Brain microvascular endothelial cell (primary cell): ENCODE measurements around the gene DENND1A.

Experiments used
- DNase-seq: peaks from one replicate; pipeline ENCODE4 v3.0.0-alpha.2; 2020
- H3K27ac ChIP-seq: fragments of 250-450 bp; sonication (Bioruptor Pico); 2 replicates; pipeline ENCODE4 v1.5.1; 2020; ENCODE audit warnings: mild to moderate bottlenecking, moderate library complexity
- H3K27me3 ChIP-seq: fragments of 250-450 bp; sonication (Bioruptor Pico); replicated peaks from 2 replicates; pipeline ENCODE4 v1.5.1; 2020; ENCODE audit warnings: mild to moderate bottlenecking
- H3K36me3 ChIP-seq: fragments of 250-450 bp; sonication (Bioruptor Pico); replicated peaks from 2 replicates; pipeline ENCODE4 v1.5.1; 2020; ENCODE audit warnings: mild to moderate bottlenecking
- H3K4me3 ChIP-seq: 2 replicates; pipeline ENCODE4 v1.5.1; 2011; ENCODE audit warnings: low read depth, mild to moderate bottlenecking, control low read depth, low read length, moderate library complexity
- in situ Hi-C: cut with HindIII; loops from 2 replicates; pipeline ENCODE4 v1.10.0; 2017; ENCODE audit warnings: low sequenced_read_pairs, low pct_ligation_motif_present
- TF ChIP-seq, protein P1 (sequence below): IDR thresholded peaks from 2 replicates; pipeline ENCODE4 v1.5.1; 2011; ENCODE audit warnings: low read depth, mild to moderate bottlenecking, moderate library complexity, low read length, control low read depth, inconsistent platforms; ENCODE audit errors: missing control alignments

Gene DENND1A

DNA sequence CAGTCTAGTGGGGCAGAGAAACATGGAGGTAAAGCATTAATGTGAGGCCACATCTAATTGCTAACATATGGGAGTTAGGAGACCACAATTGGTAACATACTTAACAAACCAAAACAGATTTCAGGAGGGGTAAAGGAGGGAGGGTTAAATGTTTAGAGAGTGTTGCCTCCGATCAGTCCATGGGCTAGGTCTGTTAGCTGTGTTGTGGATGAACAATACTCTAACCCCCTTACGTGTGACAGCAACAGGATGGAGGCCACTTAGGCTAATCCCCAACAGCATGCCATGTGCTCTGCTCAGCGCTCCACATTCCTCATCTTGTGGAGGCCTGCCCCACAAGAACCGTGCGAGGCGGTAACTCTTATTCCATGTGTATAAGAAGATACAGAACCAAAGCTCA lies 406.9 kb downstream of the DENND1A start:
- DNase-seq, result no peak
- no peaks in the 10 kb centered on the region for H3K27me3 ChIP-seq
- no peaks in the 10 kb centered on the region for H3K36me3 ChIP-seq
- in situ Hi-C loops, result no loop called here
- H3K4me3 ChIP-seq, result no peak overlapping the region
- no peak overlapping the region for H3K27ac ChIP-seq
- TF ChIP-seq, protein P1, sequence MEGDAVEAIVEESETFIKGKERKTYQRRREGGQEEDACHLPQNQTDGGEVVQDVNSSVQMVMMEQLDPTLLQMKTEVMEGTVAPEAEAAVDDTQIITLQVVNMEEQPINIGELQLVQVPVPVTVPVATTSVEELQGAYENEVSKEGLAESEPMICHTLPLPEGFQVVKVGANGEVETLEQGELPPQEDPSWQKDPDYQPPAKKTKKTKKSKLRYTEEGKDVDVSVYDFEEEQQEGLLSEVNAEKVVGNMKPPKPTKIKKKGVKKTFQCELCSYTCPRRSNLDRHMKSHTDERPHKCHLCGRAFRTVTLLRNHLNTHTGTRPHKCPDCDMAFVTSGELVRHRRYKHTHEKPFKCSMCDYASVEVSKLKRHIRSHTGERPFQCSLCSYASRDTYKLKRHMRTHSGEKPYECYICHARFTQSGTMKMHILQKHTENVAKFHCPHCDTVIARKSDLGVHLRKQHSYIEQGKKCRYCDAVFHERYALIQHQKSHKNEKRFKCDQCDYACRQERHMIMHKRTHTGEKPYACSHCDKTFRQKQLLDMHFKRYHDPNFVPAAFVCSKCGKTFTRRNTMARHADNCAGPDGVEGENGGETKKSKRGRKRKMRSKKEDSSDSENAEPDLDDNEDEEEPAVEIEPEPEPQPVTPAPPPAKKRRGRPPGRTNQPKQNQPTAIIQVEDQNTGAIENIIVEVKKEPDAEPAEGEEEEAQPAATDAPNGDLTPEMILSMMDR, result no peak

DNA sequence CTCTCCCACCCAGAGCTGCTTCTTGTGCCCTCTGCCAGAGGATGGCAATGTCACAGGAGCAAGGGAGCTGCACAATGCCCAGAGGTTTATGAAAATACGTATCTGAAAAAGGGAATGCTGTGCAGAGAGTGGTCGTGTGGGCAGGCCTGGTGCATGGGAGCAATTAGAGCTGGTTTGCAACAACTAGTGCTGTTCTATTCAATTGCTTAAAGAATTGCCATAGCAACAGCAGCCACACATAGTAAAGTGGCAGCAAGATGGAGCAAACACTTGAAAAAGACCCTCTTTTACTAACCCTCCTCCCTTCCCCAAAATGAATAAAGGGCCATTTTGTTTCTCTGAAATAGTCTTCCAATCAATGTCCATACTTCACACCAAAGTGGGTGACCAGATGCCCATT lies 407.7 kb downstream of the DENND1A start:
- H3K27ac ChIP-seq, result no peak overlapping the region
- TF ChIP-seq, protein P1, result no peak
- H3K4me3 ChIP-seq, result no peak overlapping the region
- in situ Hi-C loops, result no loop called here
- no peaks in the 10 kb centered on the region for H3K36me3 ChIP-seq
- H3K27me3 ChIP-seq, result no peaks in the 10 kb centered on the region
- DNase-seq, result no peak

DNA sequence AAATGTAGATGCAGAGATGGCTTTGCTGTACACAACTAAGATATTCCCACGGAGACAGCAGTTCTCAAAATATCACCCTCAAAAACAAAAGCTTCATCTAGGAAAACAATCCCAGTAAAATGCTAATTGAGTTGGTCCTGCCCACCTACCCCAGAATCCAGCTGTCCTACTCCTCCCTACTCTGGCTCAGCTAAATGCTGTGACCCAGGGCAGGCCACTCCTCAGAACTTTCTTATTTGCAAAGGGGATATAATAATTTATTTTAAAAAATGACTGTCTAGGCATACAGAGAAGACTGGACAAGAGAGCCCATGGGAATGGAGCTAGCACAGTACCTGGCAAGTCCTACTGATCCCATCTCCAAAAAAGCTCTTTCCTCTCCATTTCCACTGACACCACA lies 411.6 kb downstream of the DENND1A start:
- no peak for DNase-seq
- Histone ChIP-seq H3K36me3 (no peaks in the 10 kb centered on the region), H3K27me3 (no peaks in the 10 kb centered on the region), H3K27ac (no peak overlapping the region), H3K4me3 (no peak overlapping the region)
- in situ Hi-C loops, result no loop called here
- TF ChIP-seq, protein P1, result no peak

DNA sequence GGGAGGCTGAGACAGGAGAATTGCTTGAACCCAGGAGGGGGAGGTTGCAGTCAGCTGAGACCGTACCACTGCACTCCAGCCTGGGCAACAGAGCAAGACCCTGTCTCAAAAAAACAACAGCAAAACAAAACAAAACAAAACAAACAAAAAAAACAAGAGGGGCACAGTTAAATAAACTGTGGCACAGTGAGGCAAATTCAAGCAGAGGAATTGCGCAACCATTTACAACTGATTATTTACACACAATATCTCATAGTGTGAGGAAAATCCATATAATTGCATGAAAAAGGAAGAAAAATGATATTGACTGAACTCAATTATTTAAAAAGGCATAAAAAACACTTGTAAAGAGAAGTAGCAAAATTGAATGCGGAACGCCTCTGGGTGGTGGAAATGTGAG lies 412.4 kb downstream of the DENND1A start:
- H3K4me3 ChIP-seq, result no peak overlapping the region

DNA sequence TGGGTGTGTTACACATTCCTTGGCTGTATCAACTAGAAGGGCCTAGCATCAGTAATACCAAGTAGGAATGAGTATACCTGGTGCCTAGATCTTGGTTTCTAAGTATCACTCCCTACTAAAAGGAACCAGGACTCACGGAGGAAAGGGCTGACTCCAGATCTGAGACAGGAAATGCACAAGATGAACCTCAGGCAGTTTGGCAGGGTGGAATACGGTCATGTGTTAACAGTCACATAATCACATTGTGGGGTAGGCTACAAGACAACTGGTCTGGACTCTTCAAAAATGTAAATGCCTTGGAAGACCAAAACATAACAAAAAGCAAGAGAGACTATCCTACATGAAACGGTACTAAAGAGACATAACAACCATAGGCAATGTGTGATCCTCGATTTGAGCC lies 415.2 kb downstream of the DENND1A start:
- TF ChIP-seq, protein P1, result no peak
- Histone ChIP-seq H3K27ac (no peak overlapping the region), H3K4me3 (no peak overlapping the region), H3K36me3 (no peaks in the 10 kb centered on the region), H3K27me3 (no peaks in the 10 kb centered on the region)
- DNase-seq, result no peak
- in situ Hi-C loops, result no loop called here

More for the DNA sequence above, 412.4 kb downstream of the DENND1A start:
- Histone ChIP-seq H3K27ac (no peak overlapping the region), H3K36me3 (no peaks in the 10 kb centered on the region), H3K27me3 (no peaks in the 10 kb centered on the region)
- in situ Hi-C loops, result no loop called here
- no peak for DNase-seq
- TF ChIP-seq, protein P1, result no peak

DNA sequence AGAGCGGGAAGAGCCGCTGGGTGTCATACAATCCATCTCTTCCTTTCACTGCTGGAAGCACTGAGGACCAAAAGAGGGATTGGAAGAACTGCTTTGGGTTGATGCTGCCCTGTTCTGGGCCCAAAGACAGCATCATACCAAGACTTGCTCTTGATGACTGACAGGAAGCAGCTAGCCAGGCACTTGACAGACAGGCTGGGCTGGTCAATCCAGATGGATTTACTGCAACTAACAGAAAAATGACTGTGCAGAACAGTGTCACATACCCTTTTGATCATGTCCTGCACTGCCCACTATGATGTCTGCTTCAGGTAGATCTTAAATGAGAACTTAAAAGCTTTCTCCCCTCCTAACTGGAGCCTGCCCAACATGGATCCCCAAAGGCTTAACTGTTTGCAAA lies 416.4 kb downstream of the DENND1A start:
- DNase-seq, result no peak
- Histone ChIP-seq H3K36me3 (no peaks in the 10 kb centered on the region), H3K27me3 (no peaks in the 10 kb centered on the region), H3K4me3 (no peak overlapping the region), H3K27ac (no peak overlapping the region)
- in situ Hi-C loops, result no loop called here
- TF ChIP-seq, protein P1, result no peak
